H1 (cell line): ENCODE measurements around the gene TRAPPC12. TPM values are rescaled to one million over a fixed set of nuclear protein-coding genes. Genes with fewer than 3 reads are reported as not detected.

Experiments
- CTCF ChIA-PET: fragments of 300-600 bp; sonication (Branson Sonifier 250); formaldehyde crosslinking; loops from one replicate; lab custom pipeline; 2021; ENCODE audit not compliant: partially characterized antibody; lab: Charles Lee
- POLR2A ChIA-PET: fragments of 300-600 bp; sonication (Branson Sonifier 250); formaldehyde crosslinking; loops from one replicate; lab custom pipeline; 2021; ENCODE audit warnings: inconsistent platforms; ENCODE audit not compliant: partially characterized antibody; lab: Charles Lee
- DNase-seq, 2 experiments: peaks; one replicate each; pipeline versions ENCODE4 v3.0.0 to v3.0.0-alpha.2; 2010 to 2022; ENCODE audit warnings: low spot score in 2 of 2, low read depth in 1 of 2, mixed read lengths in 1 of 2
- FAIRE-seq: peaks from 2 replicates; lab custom pipeline; 2011; peaks lifted over from hg19 to GRCh38; lab: Jason Lieb, UNC
- H2AFZ ChIP-seq: 2 replicates; pipeline ENCODE4 v1.8.1; 2012; ENCODE audit warnings: low read length, inconsistent platforms
- H2AK5ac ChIP-seq: 2 replicates; pipeline ENCODE4 v1.6.1; 2013; ENCODE audit warnings: low read depth, low read length
- H2BK120ac ChIP-seq: replicated peaks from 2 replicates; pipeline ENCODE3; 2013; ENCODE audit warnings: low read depth, low read length, inconsistent platforms
- H2BK12ac ChIP-seq: 2 replicates; pipeline ENCODE4 v1.6.1; 2013; ENCODE audit warnings: low read depth, low read length
- H2BK15ac ChIP-seq: 2 replicates; pipeline ENCODE4 v1.6.1; 2013; ENCODE audit warnings: low read length
- H2BK20ac ChIP-seq: 2 replicates; pipeline ENCODE4 v1.6.1; 2013; ENCODE audit warnings: low read length
- H2BK5ac ChIP-seq: 2 replicates; pipeline ENCODE4 v1.6.1; 2013; ENCODE audit warnings: low read depth, low read length
- H3K14ac ChIP-seq: 2 replicates; pipeline ENCODE4 v1.6.1; 2013; ENCODE audit warnings: inconsistent platforms; ENCODE audit not compliant: insufficient read length
- H3K18ac ChIP-seq: 2 replicates; pipeline ENCODE4 v1.6.1; 2013; ENCODE audit warnings: low read length; ENCODE audit errors: extremely low read depth
- H3K23ac ChIP-seq: 2 replicates; pipeline ENCODE4 v1.6.1; 2013; ENCODE audit warnings: inconsistent platforms; ENCODE audit not compliant: insufficient read length
- H3K23me2 ChIP-seq: 2 replicates; pipeline ENCODE4 v1.6.1; 2013; ENCODE audit warnings: low read depth, low read length
- H3K27ac ChIP-seq: 2 replicates; pipeline ENCODE4 v1.6.1; 2011; ENCODE audit warnings: low read depth, low read length, inconsistent platforms
- H3K27me3 ChIP-seq, 4 experiments: replicated peaks in 1 of 4; 1 replicate in 1 of 4; 2 replicates in 3 of 4; pipeline versions ENCODE4 v1.6.1 to v1.8.1; 2011 to 2013; ENCODE audit warnings: low read length in 3 of 4, mild to moderate bottlenecking in 3 of 4, inconsistent platforms in 2 of 4, mixed read lengths in 2 of 4, moderate library complexity in 1 of 4; ENCODE audit not compliant: control insufficient read depth in 3 of 4, insufficient read depth in 3 of 4; ENCODE audit errors: extremely low read depth in 1 of 4
- H3K36me3 ChIP-seq, 4 experiments: 2 replicates each; pipeline versions ENCODE4 v1.6.1 to v1.8.1; 2011 to 2013; ENCODE audit warnings: mild to moderate bottlenecking in 4 of 4, low read length in 3 of 4, moderate library complexity in 2 of 4, control low read depth in 1 of 4, inconsistent platforms in 1 of 4; ENCODE audit not compliant: insufficient read depth in 4 of 4, control insufficient read depth in 2 of 4
- H3K4ac ChIP-seq: replicated peaks from 2 replicates; pipeline ENCODE3; 2013; ENCODE audit warnings: low read length, low read depth, mixed read lengths, inconsistent platforms; ENCODE audit not compliant: insufficient read length
- H3K4me1 ChIP-seq, 4 experiments: replicated peaks in 1 of 4; 1 replicate in 1 of 4; 2 replicates in 3 of 4; pipeline versions ENCODE4 v1.6.1 to v1.8.1; 2011 to 2013; ENCODE audit warnings: low read length in 3 of 4, inconsistent platforms in 2 of 4, mixed read lengths in 1 of 4; ENCODE audit not compliant: insufficient read depth in 4 of 4, control insufficient read depth in 3 of 4
- H3K4me2 ChIP-seq, 2 experiments: 2 replicates each; pipeline versions ENCODE4 v1.6.1 to v1.8.1; 2011 to 2013; ENCODE audit warnings: low read depth in 2 of 2, low read length in 2 of 2, control low read depth in 1 of 2, inconsistent platforms in 1 of 2, mild to moderate bottlenecking in 1 of 2; ENCODE audit not compliant: insufficient read depth in 1 of 2
- H3K4me3 ChIP-seq, 4 experiments: fragments of 200-600, 300-600 bp in 1 of 4; sonication (generic), shearing (Covaris generic), sonication (Bioruptor Twin) in 1 of 4; 2 replicates each; pipeline versions ENCODE4 v1.5.1 to v1.8.1; 2011 to 2016; ENCODE audit warnings: low read length in 4 of 4, low read depth in 3 of 4, control low read depth in 2 of 4, inconsistent platforms in 2 of 4, mild to moderate bottlenecking in 2 of 4, mixed read lengths in 1 of 4, moderate library complexity in 1 of 4; ENCODE audit not compliant: insufficient read depth in 2 of 4; ENCODE audit errors: extremely low read depth in 1 of 4
- H3K56ac ChIP-seq: replicated peaks from 2 replicates; pipeline ENCODE3; 2013; ENCODE audit warnings: low read depth, mild to moderate bottlenecking, mixed read lengths, low read length, inconsistent platforms; ENCODE audit not compliant: insufficient read length
- H3K79me1 ChIP-seq: 2 replicates; pipeline ENCODE4 v1.6.1; 2013; ENCODE audit warnings: low read depth, low read length, control low read depth
- H3K79me2 ChIP-seq, 2 experiments: 2 replicates each; pipeline versions ENCODE4 v1.6.1 to v1.8.1; 2012 to 2013; ENCODE audit warnings: low read length in 2 of 2, mild to moderate bottlenecking in 2 of 2, inconsistent platforms in 1 of 2; ENCODE audit not compliant: insufficient read depth in 2 of 2, control insufficient read depth in 1 of 2
- H3K9ac ChIP-seq, 4 experiments: replicated peaks in 1 of 4; 1 replicate in 1 of 4; 2 replicates in 3 of 4; pipeline versions ENCODE4 v1.6.1 to v1.8.1; 2011 to 2013; ENCODE audit warnings: low read depth in 3 of 4, low read length in 3 of 4, control low read depth in 2 of 4, mild to moderate bottlenecking in 2 of 4, moderate library complexity in 2 of 4, inconsistent platforms in 1 of 4; ENCODE audit errors: extremely low read depth in 1 of 4
- H3K9me3 ChIP-seq, 2 experiments: 2 replicates each; pipeline versions ENCODE4 v1.6.1 to v1.8.1; 2012 to 2013; ENCODE audit warnings: mild to moderate bottlenecking in 2 of 2, moderate library complexity in 2 of 2, control low read depth in 1 of 2, inconsistent platforms in 1 of 2, low read depth in 1 of 2, low read length in 1 of 2, mixed read lengths in 1 of 2; ENCODE audit not compliant: insufficient read depth in 2 of 2
- H4K20me1 ChIP-seq, 2 experiments: replicated peaks in 1 of 2; 2 replicates each; pipeline versions ENCODE3 to v1.8.1; 2011 to 2013; ENCODE audit warnings: inconsistent platforms in 2 of 2, low read length in 2 of 2, mild to moderate bottlenecking in 1 of 2; ENCODE audit not compliant: insufficient read depth in 2 of 2, control insufficient read depth in 1 of 2
- H4K5ac ChIP-seq: 2 replicates; pipeline ENCODE4 v1.6.1; 2013; ENCODE audit warnings: low read length, low read depth, mixed read lengths, inconsistent platforms; ENCODE audit not compliant: insufficient read length
- H4K8ac ChIP-seq: 2 replicates; pipeline ENCODE4 v1.8.0; 2013; ENCODE audit warnings: mild to moderate bottlenecking, moderate library complexity, low read length, inconsistent platforms; ENCODE audit not compliant: insufficient read depth; ENCODE audit errors: extremely low read depth
- H4K91ac ChIP-seq: replicated peaks from 2 replicates; pipeline ENCODE3; 2013; ENCODE audit warnings: low read length, mixed read lengths, inconsistent platforms; ENCODE audit not compliant: insufficient read length
- POLR2A ChIP-seq, 2 experiments: IDR thresholded peaks; 1 replicate in 1 of 2; 2 replicates in 1 of 2; pipeline ENCODE4 v1.6.1; 2011; ENCODE audit warnings: low read depth in 2 of 2, low read length in 2 of 2, mild to moderate bottlenecking in 2 of 2; ENCODE audit errors: control extremely low read depth in 1 of 2
- WGBS, 2 experiments: shearing (Covaris generic) in 1 of 2; methylation state at CpG; one replicate each; pipeline versions ENCODE4 v1.1.6 to v1.1.7; 2013 to 2015; ENCODE audit warnings: low lambda C conversion rate in 2 of 2, mixed read lengths in 2 of 2, inconsistent platforms in 1 of 2, low coverage in 1 of 2, missing lambda C conversion rate in 1 of 2; ENCODE audit not compliant: insufficient replicate concordance in 2 of 2, insufficient coverage in 1 of 2, insufficient read length in 1 of 2; ENCODE audit errors: extremely low coverage in 1 of 2, missing lambda C conversion rate in 1 of 2; 5-methylcytosine and 5-hydroxymethylcytosine counted together
- polyA plus RNA-seq, 7 experiments: library from polyadenylated mRNA; depleted of rRNA in 3 of 7; stranded (reverse) in 5 of 7; unstranded in 2 of 7; fragments of >200 nt in 5 of 7; fragments of 200-250 nt in 2 of 7; gene quantifications; 1 replicate in 5 of 7; 2 replicates in 1 of 7; 4 replicates in 1 of 7; pipeline versions ENCODE4 v1.2.1 to v1.2.3, GENCODE V29; 2011 to 2013; ENCODE audit warnings: missing spikeins in 2 of 7, mixed read lengths in 2 of 7
- total RNA-seq: library from RNA; stranded (reverse); fragmentation: NEBNext Ultra II Directional; extraction: Animal tissue kit (Norgen Biotek cat#: 25700); gene quantifications from 2 replicates; pipeline ENCODE4 v1.2.1, GENCODE V29; 2021

The TRAPPC12 gene
- total and polyA plus RNA-seq, 2 of the 8 experiments (the other 6 are each of a cell fraction or from before 2014, with no cell fraction given): 35.0 to 67.3 TPM

- POLR2A ChIA-PET: no interaction called here
- Histone ChIP-seq H2BK12ac (no peak overlapping the region), H3K18ac (no peak overlapping the region), H2BK20ac (no peak overlapping the region), H3K27me3 (no peaks in the 10 kb centered on the region), H2BK120ac (no peak overlapping the region), H2AFZ (no peak overlapping the region), H2AK5ac (no peak overlapping the region), H3K4me3 (no peak overlapping the region), H3K9ac (no peak overlapping the region), H4K8ac (no peak overlapping the region), H3K23me2 (no peaks in the 10 kb centered on the region), H2BK5ac (no peak overlapping the region; the same call in 1 of the 2 replicates), H3K4me2 (no peak overlapping the region), H4K20me1 (peaks cover 0 to 10% of the 10 kb centered on the region in 2 experiments), H3K4me1 (no peaks in the 10 kb centered on the region), H4K91ac (no peak overlapping the region), H3K27ac (no peak overlapping the region), H3K4ac (no peak overlapping the region), H3K79me1 (0 out of 2 replicates have a peak, but pooled peaks cover 5% of the 10 kb centered on the region), H3K79me2 (no peaks in the 10 kb centered on the region), H3K36me3 (peaks cover 0 to 18% (median 11%) of the 10 kb centered on the region in 4 experiments; a peak in 7 of 8 replicates), H4K5ac (no peak overlapping the region)
- no peak for DNase-seq
- no peak for FAIRE-seq
- CTCF ChIA-PET: interaction anchor here (0.8 to 1.6 kb wide), 3 partner anchors 13 to 43 kb away, joined by 3 to 4 read pairs (median 4); no protein-coding TSS in a partner anchor
- no peak for TF ChIP-seq POLR2A (IDR thresholded peaks at IDR 0.05; ENCODE audit: control extremely low read depth in 1 of 2, low read depth in 2 of 2, low read length in 2 of 2)
- TF ChIP-seq, all 59 proteins: peak for 0
- 89% methylated on average over 13 of the region's 13 CpGs; no CpG with 5 or more reads in 1 of the 2 experiments for whole genome bisulfite sequencing, 2 experiments
- H3K56ac ChIP-seq: no peak overlapping the region
- no peak overlapping the region for H3K14ac ChIP-seq
- H3K9me3 ChIP-seq: no peaks in the 10 kb centered on the region
- no peak overlapping the region for H3K23ac ChIP-seq
- H2BK15ac ChIP-seq: no peak overlapping the region
Measured at GRCh38 chr2:3420076-3420768, 40.7 kb downstream of the TRAPPC12 start.
